AML-193 (cell line): ENCODE results near the gene RXRA.

Experiments used
- DNase-seq, 2 experiments: peaks; one replicate each; lab custom pipeline; 2025; lab: John Stamatoyannopoulos, UW

The RXRA gene

DNA sequence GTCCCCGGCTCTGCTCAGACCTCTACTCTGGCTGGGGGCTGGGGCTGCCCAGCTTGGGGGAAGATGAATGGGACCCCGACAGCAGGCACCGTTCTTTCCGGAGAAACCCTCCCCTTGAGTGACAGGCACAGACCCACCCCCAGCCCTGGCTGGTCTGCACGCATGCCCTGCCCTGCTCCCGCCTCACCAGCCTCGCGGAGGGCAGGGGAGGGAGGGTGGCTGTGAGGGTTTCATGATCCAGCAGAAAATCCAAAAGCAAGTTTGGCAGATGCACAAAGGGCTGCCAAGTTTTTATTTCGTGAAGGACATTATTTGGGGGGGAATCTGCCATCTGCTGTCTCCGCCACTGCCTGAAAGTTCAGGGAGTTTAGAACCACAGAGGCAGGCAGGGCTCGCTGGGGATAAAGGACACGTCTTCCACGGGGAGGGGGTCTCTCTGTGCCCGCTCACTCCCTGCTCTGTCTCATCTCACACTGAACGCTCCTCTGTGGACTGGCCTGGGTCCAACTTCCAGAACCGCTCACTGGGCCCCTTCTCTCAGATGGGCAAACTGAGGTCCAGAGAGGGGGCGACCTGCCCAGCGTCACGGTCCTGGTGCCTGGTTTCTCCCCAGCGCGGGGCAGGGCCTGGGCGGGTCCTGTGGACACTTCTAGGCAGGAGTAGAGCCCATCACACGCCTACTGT, 92.9 kb downstream of the RXRA start:
- DNase-seq: no peak

DNA sequence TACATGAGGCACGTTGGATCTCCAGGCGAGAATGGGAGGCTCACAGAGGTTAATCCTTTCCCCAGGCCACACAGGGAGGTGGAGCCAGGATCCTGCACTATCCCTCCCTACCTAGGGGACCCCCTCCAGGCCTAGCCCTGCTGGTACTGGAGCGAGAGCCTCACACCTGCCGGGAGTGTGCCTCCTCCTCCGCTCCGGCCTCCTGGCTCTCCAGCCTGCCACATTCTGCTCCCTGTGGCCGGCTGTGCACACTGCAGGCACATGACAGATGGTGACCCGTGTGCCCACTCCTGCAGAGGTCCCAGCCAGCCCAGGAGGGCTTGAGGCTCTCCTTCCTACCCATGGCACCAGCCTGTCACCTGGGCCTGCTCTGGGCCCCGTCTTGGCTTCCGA, 93.4 kb downstream of the RXRA start:
- DNase-seq: no peak

DNA sequence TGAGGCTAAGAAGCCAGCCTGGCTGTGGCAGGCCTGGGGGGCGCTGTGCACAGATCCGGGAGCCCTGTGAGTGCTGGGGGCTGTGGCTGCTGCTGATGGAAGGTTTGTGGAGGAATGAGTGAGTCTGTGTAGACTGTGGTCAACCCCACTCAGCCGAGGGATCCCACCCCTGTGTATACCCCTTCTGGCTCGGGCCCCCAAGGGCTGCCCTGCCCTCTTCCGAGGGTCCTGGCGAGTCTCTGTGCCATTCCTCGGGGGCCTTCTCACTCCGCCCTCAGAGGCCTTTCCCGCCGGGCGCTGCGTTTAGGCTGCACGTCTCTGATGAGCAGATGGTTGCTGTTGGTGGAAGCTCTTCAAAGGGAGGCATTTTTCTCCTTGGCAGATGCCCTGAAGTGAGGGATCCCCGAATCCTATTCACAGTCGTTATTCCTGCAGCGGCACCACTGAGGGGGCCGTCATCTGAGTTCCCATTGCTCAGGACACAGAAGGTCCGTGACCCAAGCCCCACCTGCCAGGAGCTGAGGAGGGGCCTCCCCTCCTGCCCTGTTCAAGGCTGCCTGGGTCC, 94.1 kb downstream of the RXRA start:
- DNase-seq: no peak

DNA sequence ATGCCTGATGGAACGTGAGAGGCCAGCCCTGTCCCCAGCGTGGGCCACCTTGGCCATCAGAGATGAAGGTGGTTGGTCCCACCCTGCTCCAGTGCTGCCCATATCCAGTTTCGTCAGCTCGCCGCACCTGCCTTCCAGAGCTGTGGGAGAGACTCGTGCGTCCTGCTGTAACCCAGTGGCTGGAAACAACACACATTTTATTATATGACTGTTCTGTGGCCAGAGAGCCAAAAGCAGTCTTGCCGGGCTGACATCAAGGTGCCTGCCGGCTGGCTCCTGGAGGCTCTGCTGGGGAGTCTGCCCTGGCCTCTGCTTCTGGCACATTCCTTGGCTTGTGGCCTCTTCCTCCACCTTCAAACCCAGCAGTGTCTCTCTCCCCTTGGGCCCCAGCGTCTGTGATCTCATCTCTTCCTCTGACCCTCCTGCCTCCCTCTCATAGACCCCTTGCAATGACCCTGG, 94.7 kb downstream of the RXRA start:
- DNase-seq: no peak

DNA sequence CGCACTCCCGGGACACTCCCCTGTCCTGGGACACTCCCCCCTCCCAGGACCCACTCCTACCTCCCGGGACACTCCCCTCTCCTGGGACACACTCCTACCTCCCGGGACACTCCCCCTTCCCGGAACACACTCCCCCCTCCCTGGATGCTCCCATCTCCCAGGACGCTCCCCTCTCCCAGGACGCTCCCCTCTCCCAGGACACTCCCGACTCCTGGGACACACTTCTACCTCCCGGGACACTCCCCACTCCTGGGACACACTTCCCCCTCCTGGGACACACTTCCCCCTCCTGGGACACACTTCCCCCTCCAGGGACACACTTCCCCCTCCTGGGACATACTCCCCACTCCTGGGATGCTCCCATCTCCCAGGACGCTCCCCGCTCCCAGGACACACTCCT, 95.6 kb downstream of the RXRA start:
- no peak for DNase-seq

DNA sequence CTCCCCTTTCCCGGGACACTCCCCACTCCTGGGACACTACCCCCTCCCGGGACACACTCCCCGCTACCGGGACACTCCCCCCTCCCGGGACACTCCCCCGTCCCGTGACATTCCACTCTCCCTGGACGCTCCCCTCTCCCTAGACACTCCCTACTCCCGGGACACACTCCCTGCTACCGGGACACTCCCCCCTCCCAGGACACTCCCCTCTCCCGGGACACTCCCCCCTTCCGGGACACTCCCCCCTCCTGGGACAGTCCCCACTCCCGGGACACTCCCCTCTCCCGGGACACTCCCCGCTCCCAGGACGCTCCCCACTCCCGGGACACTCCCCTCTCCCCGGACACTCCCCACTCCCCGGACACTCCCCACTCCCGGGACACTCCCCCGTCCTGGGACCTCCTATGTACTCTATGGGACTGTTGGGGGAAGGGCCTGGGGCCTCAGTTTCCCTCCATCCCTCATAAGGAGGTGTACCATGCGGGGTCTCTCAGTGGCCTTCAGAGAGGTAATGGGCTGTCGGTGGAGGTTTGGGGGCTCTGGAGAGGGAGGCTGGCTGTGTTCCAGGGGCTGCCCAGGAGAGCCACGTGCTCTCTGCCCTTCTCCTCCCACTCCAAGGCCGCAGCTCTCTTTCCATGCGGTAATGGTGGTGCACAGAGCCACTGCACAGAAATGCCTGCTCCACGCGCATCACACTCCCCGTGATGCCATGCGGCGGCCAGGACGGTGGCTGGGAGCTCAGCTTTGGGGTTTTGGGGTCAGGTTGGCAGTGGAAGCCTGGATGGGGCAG, 96.2 kb downstream of the RXRA start:
- no peak for DNase-seq

DNA sequence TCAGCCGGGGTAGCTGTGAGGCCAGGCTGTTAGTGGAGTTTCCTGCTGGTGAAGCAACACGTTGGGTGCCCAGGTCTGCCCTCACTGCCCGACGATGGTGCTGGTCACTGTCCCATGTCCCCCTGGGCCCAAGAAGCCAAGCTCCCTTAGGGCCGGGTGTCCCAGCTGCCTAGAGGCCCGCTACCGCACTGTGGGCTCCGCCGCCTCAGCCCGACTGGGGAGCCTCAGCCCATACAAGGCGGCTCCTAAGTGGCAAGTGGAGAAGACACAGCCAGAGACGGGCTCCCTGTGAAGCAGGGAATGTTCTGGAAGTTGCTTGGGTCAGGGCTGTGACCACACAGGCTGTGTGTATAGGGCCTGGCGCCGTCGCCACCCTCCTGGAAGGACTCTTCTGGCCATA, 96.9 kb downstream of the RXRA start:
- no peak for DNase-seq

DNA sequence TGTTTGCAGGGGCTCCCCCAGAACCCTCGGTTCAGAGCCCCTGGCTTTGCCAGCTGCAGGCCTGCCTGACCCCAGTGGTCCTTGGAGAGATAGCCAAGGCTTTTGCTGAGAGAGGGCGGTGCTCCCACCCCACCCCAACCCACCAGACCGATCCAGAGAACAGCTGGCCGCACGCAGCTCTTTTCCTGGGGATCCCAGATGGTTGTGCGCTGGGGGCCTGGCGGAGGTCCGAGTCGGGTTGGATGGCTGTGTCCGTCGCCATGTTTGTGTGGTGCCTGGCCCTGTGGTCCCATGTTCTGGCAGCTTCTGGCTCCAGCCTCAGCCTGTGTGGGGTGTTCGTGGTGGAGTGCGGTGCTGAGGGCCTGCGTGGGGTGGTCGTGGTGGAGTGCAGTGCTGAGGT, 97.5 kb downstream of the RXRA start:
- DNase-seq: no peak

DNA sequence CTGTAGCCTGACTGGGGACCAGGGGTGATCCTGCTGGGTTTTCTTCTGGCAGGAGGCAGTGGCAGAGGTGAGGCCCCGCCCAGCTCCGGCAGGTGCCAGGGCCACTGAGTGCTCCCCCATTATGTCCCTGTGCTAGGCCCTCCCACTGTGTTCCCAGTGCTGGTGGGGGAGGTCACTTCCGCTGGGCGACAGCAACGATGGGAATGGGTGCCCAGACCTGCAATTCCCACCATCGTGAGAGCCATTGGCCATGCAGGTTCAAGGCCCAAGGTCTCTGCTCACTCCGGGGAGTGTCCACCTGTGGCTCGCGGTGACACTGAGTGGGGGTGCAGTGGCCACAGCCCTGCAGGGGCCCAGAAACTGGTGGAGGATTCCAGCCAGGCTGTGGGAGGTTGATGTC, 98.6 kb downstream of the RXRA start:
- no peak for DNase-seq

DNA sequence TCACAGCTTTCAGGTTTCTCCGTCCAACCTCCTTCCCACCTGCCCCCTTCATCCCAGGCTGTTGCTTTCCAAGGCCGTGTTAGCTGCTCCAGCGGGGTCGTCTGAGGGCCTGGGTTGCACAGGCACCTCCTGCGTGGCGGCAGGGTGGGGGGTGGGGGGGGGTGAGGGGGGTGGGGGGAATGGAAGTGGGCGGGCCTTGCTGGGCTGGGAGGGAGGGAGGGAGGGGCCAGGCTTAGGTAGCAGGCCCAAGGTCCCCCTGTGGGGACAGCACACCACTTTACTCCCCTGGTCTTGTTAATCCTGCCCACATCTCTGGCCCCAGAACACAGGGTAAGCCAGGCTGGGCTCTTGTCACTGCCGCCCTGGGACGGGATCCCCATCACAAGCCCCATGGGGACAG, 99.1 kb downstream of the RXRA start:
- no peak for DNase-seq

DNA sequence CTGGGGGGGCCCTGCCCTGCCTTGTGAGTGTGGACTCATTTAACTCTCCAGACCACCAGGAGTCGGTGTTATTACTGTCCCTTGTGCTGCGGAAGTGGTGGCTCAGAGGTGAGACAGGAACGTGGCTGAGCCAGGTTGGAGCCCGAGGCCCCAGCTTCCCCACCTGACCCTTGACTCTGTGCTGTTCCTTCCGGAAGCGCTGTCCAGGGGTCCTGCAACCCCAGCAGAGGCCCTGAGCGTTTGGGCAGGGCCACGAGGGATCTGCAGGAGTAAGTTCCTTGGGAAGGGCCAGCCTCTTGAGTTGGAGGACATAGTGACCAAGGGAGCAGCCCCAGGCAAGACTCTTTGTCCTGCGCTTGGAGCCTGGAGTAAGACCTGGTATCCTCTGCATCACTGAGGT, 99.6 kb downstream of the RXRA start:
- no peak for DNase-seq

DNA sequence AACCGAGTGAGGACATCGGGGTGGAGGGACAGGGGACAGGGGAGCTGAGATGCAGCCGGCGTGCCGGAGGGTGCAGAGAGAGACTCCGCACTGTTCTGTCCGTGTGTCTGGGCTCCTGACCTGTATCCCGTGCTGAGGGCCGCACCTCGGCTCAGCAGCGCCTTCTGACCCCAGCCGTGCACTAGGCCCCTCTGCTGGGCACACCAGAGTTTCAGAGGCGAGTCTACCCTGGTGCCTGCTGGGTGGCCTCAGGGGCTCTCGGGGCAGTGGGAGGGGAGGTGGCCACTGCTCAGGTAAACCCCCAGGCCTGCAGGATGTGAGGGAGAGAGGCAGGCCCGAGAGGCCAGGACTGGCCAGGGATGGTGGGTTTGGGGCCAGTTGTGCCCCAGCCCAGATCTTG, 100.2 kb downstream of the RXRA start:
- no peak for DNase-seq

DNA sequence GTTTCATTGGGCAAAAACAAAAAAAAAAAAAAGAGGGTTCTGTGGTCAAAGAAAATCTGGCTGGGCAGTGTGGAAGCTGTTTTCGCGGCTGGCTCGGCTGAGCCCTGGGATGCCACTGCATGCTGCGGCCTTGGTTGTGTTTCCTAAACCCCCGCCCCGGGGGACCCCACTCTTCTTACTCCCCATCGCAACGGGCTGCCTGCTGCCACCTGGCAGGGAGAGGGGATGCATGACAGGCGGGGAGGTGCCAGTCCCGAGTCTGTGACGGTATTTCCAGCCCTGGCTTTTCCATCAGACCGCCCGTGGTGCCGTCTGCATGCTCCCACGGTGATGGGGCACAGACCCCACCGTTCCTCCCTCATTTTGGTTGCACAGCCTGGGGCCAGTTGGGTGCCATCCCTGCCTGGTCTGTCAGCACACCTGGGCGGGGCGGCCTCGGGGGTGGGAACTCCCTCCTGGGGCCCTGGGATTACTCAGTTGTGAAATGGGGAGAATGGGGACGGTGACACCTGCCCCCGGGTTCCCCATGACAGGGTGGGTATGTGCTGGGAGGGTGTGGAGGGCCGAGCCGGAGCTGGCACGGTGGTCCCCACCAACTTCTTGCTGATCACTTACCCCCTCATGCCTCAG, 101.0 kb downstream of the RXRA start:
- no peak for DNase-seq

DNA sequence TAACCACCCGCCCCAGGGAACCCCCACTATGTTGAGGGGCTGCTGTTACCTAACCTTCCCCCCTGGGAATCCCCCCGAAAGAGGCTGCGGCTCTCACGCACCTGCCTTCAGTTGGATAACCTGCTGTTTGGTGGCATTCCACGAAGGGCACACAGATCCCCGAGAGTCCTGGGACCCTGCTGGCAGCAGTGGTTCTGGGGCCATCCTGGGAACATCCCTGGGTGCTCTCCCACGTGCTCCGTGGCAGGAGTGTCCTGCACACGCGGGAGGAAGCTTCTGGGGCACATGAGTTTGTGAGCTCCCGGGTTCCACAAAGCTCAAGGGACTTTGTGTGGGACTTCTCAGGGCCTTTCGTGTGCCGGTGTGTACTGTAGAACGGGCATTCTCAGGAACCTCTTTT, 102.3 kb downstream of the RXRA start:
- no peak for DNase-seq

DNA sequence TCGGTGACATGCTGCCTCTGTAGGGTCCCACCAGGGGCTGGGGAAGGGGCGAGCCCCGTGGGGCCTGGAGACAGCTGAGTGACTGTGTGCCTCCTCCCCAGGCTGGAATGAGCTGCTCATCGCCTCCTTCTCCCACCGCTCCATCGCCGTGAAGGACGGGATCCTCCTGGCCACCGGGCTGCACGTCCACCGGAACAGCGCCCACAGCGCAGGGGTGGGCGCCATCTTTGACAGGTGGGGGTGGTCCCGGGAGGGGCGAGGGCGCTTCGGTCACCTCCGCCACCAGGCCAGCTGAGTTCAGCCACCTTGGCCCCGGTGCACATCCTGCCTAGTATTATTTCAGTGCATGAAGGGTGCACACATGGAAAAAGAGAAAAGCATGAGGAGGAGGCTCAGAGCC, 102.8 kb downstream of the RXRA start:
- no peak for DNase-seq

DNA sequence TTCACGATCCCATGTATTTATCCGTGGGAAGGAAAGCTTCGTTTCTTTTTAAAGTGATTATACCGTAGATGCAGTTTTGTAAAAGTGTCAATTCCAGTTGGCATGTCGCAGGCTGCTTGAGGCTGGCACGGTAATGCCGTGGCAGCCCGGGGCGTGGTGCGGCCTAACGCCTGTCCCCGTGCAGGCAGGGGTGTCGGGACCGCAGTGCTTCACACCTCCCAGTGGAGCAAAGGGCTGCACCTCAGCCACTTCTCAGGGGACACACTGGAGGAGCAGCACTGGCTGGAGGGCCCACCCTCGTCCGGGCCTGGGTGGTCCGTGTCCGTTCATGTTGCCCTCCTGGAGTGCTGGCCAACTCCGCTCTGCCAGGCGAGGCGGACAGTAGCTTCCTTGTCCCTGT, 103.2 kb downstream of the RXRA start:
- no peak for DNase-seq

DNA sequence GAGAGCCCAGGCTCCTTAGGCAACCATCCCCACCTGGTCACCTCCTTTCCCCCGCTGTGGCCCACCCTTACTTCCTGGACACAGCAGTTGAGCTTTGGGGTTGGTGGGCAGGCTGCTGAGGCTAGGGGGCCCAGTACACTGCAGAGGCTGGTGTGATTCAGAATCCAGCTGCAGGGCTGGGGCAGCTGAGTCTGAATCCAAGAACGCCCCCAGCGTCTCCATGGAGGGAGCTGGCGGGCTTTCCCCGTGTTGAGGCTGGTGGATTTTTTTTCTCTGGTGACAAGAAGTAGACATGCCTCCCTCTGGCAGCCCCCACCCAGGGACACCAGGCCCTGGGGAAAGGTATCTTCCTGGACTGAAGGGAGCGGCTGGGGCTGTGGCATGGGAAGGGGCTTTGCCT, 104.8 kb downstream of the RXRA start:
- no peak for DNase-seq

DNA sequence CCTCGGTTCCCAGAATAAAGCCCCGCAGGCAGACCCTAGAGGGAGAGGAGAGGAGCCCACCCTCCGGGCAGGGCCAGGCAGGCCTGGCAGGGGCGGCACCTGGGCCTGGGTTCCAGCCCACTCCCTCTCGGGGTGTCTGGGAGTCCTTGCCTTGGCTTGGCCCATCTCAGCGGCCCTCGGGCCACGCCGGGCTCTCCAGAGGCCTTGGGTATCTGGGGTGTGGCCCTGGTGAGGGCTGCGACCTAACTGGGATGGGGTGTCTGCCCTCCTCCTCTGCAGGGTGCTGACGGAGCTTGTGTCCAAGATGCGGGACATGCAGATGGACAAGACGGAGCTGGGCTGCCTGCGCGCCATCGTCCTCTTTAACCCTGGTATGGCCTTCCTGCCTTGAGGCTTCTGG, 105.4 kb downstream of the RXRA start:
- DNase-seq: no peak

DNA sequence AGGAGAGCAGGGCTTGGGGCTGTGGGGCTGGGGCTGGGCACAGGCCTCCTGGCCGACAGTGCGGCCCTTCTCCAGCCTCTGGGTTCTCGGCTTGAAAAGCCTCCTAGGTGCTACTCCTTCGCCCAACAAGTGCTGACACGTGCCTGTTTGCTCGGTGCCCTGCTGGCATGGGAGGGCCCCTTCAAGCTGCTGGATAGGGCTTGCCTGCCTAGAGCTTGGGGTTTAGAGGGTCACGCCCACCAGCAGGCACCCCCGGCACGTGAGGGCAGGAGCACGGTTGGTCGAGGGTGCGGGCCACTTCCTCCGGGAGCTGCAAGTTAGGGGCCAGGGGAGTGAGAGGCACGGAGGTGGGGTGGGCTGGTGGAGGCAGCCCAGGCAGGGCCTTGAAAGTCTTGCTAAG, 106.2 kb downstream of the RXRA start:
- DNase-seq: no peak

DNA sequence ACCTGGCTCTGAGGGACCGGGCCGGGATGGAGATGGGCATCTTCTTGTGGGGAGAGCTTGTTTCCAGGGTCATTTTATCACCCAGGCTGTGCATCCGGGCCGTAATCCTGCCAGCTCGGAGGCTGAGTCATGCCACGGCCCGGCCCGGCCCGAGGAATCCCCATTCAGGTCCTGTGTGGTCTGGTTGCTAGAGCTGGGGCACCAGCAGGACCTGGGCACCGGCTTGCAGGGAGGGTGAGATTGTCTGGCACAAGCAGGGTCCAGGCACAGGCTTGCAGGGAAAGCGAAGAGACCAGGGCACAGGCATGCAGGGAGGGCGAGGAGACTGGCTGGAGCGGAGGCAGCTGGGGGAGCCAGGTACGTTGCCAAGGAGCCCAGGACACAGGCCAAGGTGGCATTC, 106.8 kb downstream of the RXRA start:
- DNase-seq: no peak

DNA sequence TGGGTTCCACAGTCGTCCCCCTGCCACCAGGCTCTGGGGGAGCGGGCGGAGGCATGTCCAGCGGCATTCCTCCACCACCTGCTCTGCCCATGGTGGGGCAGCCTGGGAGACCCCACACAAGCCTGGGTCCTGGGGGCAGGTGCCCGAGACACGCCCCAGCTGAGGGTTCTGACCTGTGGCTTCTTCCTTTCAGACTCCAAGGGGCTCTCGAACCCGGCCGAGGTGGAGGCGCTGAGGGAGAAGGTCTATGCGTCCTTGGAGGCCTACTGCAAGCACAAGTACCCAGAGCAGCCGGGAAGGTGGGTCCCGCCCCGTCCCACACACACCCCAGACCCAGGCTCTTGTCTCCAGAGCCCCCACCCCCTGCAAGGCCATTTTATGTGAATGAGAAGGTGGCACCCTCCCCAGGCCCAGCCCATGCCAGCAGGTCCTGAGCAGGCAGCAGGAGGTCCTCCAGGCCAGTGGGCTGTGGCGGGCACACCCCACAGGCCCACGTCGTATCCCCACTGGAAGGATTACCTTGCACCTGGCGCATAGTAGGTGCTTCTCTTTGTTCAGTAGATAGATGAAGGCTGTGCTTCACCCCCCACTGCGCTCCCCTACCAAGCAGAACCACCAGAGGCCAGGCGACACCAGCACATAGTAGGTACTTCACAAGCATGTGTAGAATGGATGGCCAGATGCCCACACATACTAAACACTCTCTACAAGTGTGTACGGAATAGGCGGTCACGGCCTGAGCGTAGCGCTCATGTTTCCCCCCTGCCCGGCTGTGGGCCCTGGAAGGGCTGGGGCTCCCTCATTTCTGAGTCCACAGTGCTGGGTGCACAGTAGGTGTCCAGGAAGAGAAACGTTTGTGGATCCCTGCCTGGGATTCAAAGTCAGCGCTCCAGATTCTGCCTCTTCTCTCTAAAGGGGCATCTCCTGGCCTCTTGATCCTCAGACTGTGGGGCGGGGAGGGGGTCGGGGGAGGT, 107.9 kb downstream of the RXRA start:
- no peak for DNase-seq
